Activated CD4-positive, alpha-beta T cell treated with anti-CD3 and anti-CD28 coated beads, Interleukin-2, amount 50 U/mL, for 1 hour (primary cell): ENCODE measurements around the gene AUTS2.
"Not testable (repeated sequence)": the region's sequence is repeated elsewhere in the genome, so short reads cannot be mapped to it uniquely, and the experiment has no call there.

ENCODE experiments used
- DNase-seq: peaks from one replicate; pipeline ENCODE4 v3.0.0-alpha.2; 2020

The AUTS2 gene

GRCh38 chr7:69768986-69769595, 170.8 kb downstream of the AUTS2 start:
- no peak for DNase-seq

GRCh38 chr7:69769826-69770225, 171.6 kb downstream of the AUTS2 start:
- no peak for DNase-seq

- DNase-seq, result no peak
Observed at GRCh38 chr7:69770613-69771012, 172.3 kb downstream of the AUTS2 start.

GRCh38 chr7:69772718-69773436, 174.6 kb downstream of the AUTS2 start:
- no peak for DNase-seq

GRCh38 chr7:69773535-69774225, 175.4 kb downstream of the AUTS2 start:
- DNase-seq, result no peak

- no peak for DNase-seq
Observed at GRCh38 chr7:69775231-69775771, 177.0 kb downstream of the AUTS2 start.

- DNase-seq, result no peak
Observed at GRCh38 chr7:69776611-69777010, 178.3 kb downstream of the AUTS2 start.

- no peak for DNase-seq
Observed at GRCh38 chr7:69778138-69778537, 179.9 kb downstream of the AUTS2 start.

- no peak for DNase-seq
Observed at GRCh38 chr7:69780379-69780778, 182.1 kb downstream of the AUTS2 start.

GRCh38 chr7:69781412-69781846, 183.2 kb downstream of the AUTS2 start:
- DNase-seq, result no peak

GRCh38 chr7:69782917-69783684, 184.8 kb downstream of the AUTS2 start:
- DNase-seq, result no peak

- DNase-seq, result not testable (repeated sequence)
Observed at GRCh38 chr7:69786130-69786529, 187.9 kb downstream of the AUTS2 start.

- DNase-seq, result no peak
Observed at GRCh38 chr7:69786730-69787395, 188.6 kb downstream of the AUTS2 start.

- no peak for DNase-seq
Observed at GRCh38 chr7:69787736-69788431, 189.6 kb downstream of the AUTS2 start.

- no peak for DNase-seq
Observed at GRCh38 chr7:69789563-69789962, 191.3 kb downstream of the AUTS2 start.

- no peak for DNase-seq
Observed at GRCh38 chr7:69790977-69791724, 192.9 kb downstream of the AUTS2 start.

- DNase-seq, result no peak
Observed at GRCh38 chr7:69791739-69792138, 193.5 kb downstream of the AUTS2 start.

- no peak for DNase-seq
Observed at GRCh38 chr7:69795932-69796331, 197.7 kb downstream of the AUTS2 start.

GRCh38 chr7:69796416-69796815, 198.1 kb downstream of the AUTS2 start:
- no peak for DNase-seq

- DNase-seq, result no peak
Observed at GRCh38 chr7:69799048-69799697, 200.9 kb downstream of the AUTS2 start.
